NCI-H2107 (cell line): ENCODE measurements around the gene TPBGL.

Experiments
- DNase-seq: peaks from one replicate; lab custom pipeline; 2025; lab: John Stamatoyannopoulos, UW

The TPBGL gene

DNA sequence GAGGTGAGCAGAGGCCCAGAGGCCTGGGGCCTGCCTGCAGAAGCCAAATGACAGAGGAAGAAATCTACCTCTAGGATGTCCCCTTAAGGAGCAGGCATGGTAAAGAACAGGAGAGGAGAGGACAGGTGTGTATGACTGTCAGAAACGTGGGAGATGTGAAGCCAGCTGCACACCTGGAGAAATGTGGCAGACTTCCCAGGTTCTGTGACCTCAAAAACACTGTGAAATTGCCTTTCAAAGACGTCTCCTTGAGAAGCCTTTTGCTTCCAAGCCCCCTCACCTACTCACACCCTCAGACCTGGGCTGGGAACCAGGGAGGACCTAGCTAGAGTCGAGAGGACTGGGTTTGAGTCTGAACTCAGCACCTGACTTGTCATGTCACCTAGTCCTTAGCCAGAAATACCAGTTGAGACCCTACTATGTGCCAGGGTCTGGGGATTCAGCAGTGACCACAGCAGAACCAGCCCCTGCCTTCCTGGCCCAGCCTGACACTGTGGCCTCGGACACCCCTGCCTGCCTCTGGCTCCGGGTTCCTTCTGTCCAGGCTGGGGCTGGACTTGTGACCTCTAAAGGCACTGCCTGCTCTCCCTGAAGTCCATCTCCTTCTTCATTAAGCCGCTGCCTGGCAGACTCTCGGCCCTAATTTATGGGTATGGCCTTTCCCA is 5.6 kb downstream of the TPBGL start:
- DNase-seq, result no peak

DNA sequence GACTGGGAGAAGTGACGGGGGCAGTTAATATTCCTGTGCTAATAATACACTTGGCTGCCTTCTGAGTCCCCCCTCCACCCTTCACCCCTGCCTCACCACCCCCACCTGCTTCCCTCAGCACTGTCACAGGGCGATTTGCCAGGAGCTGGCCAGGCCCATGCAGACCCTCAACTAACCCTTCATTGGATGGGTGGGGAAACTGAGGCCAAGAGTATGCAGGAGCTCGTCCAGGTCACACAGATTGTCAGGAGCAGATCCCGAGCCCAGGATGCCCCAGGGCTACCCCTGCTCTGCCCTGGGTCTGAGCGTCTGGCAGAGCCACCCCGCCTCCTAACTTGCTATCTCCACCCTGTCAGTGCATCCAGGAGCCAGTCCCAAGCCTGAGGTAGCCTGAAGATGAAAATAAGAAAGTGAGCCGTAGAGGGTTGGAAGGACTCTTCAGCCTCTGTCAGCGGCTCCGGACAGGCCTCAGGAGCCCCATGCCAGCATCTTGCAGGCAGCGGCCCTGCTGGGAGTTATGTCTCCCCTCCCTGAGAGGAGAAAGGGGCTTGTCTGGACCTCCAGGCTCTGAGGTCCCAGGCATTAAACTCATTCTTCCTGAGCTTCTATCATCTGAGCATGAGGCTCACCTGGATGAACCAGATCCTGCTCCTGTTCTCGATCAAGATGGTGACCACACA is 6.2 kb downstream of the TPBGL start:
- no peak for DNase-seq

- DNase-seq, result no peak
Observed at GRCh38 chr11:75248924-75249256, 8.3 kb downstream of the TPBGL start.

GRCh38 chr11:75249704-75250103 is 9.1 kb downstream of the TPBGL start:
- DNase-seq, result no peak

DNA sequence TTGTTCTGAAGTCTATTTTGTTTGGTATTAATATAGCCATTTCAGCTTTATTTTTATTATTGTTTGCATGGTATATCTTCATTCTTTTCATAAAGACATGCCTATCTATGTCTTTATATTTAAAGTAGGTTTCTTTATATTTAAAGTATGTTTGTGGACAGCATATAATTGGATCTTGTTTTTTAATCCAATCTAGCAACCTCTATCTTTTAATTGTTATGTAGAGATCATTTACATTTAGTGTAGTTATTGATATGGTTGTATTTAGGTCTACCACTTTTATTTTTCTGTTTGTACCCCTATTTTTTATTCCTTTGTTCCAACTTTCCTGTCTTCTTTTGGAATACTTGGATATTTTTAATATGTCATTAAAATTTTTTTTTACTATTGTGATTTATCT is 13.8 kb downstream of the TPBGL start:
- DNase-seq, result no peak

GRCh38 chr11:75260396-75261170 is 20.0 kb downstream of the TPBGL start:
- no peak for DNase-seq

GRCh38 chr11:75261902-75262361 is 21.4 kb downstream of the TPBGL start:
- no peak for DNase-seq

GRCh38 chr11:75262436-75262835 is 21.9 kb downstream of the TPBGL start:
- DNase-seq, result no peak

- no peak for DNase-seq
Observed at GRCh38 chr11:75262961-75263852, 22.6 kb downstream of the TPBGL start.

- DNase-seq, result no peak
Observed at GRCh38 chr11:75263944-75264349, 23.4 kb downstream of the TPBGL start.

- no peak for DNase-seq
Observed at GRCh38 chr11:75264356-75264755, 23.8 kb downstream of the TPBGL start.

DNA sequence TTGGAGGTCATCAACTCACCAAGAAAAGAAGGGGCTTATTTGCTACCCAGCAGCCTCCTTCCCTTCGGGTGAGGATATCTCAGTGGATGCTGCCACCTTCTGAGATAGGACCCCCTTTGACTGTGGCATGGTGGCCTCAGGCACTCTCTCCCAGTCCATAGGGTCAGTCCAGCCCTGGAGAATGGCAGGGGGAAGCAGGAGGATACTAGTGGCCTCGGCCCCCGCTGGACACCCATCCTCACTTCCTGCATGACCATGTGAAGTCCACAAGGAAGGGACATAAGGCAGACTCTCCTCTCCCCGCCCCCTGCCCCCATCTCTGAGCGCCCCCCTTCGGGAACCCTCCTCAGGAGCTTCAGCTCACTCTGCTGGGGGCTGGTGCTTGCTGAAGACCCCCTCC is 24.4 kb downstream of the TPBGL start:
- DNase-seq, result no peak

DNA sequence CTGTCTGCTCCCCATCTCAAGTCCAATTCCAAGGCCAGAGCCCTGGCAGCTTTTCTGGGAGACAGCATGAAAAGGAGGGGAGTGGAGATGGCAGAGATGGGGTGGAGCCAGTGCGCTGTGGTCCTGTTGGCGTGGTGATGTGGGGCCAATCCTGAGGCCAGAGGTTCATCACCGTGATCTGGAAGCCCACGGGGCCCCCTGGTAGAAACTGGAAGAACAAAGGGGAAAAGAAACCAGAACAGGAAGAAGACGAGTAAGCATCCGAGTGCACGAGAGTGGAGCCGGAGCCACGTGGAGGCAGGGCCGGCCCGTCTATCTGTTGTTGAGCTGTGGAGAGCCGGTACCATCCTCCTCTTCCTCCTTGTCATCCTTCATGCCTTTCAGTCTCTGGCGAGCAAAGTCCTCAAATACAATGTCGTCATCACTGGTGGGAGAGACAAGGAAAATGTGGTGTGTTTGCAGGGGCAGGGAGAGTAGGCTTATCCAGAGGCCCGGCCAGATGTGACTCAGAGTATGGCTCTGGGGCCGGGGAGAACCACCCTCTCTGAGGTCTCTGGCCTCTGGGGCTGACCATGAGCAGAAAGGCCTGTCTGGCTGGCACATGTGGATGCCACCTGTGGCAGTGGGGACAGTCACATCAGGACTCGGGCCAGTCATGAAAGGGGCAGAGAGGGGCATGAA is 25.4 kb downstream of the TPBGL start:
- no peak for DNase-seq

- no peak for DNase-seq
Observed at GRCh38 chr11:75267171-75267970, 26.8 kb downstream of the TPBGL start.

DNA sequence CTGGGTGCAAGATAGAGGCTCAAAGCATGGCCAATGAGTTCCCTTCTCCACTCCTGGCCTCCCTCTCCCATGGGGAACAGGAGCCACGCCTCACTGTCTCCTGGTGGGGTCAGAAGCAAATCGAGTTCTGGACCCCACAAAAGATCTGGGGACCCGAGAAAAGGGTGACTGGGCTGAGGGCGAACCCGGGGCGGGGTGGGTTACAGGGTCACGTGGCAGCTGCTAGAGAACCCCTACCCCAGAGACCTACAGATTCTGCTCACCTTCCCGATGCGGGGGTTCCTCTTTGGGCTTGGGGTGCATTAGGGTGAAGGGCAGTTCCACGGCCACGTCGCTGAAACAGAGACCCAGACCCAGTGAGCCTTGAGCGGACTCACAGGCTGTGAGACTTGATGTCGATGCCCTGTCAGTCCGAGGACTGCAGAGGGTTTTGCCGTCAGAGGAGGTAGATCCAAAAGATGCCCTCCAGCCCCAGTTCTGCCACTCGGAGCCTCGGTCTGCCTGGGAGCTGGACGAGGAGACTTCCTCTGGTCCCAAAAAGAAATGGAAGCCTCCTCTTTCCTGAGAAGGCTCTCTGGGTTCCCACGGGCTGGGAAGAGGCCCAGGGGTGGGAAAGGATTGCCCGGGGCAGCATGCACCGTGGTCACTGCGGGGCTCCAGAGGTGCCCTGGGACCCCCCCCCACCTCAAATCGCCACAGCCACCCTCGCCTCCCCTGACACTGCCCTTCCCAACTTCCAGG is 28.2 kb downstream of the TPBGL start:
- no peak for DNase-seq

DNA sequence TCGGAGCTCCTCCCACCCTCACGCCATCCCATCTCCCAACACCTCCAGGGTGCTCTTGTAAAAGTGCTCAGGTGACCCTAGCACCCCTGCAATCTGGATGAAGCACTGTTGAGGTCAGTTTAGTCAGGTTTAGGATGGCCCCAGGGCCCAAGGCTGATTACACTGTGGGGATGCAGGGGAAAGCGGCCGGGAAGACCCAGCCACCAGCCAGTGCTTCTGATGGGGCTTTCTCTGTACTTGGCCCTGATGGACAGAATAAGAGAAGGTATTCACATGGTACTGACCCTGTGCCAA is 28.7 kb downstream of the TPBGL start:
- no peak for DNase-seq

- no peak for DNase-seq
Observed at GRCh38 chr11:75269896-75270295, 29.3 kb downstream of the TPBGL start.

DNA sequence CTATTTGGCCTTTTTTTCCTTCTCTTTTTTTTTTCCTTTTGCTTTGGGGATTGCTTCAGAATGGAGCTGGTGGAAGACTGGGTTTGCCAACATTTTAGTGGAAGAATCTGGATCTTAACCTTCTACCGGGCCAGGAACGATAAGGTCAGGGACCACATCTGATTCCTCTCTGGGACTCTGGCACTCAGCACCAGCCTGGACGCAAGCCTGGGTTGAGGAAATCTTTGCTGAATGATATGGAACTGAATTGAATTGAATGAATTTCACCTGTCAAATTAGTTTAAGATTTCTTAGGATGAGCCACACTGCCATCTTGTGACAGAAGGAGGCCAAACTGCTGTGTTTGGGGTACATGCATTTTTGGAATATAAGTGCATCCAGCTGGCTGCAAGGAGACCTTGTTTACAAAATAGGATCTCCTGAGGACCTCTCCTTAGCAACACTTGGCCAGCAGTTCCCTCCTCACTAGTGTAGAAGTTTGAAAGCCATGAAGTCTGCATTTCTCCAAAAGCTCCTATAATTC is 30.4 kb downstream of the TPBGL start:
- DNase-seq, result peak; percentile 21

DNA sequence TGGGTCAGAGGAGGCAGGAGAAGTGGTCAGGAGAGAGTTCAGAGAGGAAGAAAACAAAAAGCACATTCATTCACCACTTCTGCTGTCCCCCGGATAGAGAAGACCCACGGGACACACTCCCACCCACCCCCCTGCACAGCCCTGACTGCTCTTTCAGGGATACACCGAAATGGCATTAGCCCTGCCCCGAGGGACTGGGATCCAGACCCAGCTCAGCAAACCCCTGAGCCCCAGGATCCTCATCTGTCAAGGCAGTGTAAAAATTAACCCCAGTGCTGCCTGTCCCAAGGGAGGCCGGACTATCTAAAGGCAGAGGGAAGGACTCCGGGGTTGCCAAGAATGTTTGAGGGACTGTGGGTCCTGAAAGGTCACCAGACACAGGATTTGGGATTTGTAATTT is 31.2 kb downstream of the TPBGL start:
- no peak for DNase-seq

DNA sequence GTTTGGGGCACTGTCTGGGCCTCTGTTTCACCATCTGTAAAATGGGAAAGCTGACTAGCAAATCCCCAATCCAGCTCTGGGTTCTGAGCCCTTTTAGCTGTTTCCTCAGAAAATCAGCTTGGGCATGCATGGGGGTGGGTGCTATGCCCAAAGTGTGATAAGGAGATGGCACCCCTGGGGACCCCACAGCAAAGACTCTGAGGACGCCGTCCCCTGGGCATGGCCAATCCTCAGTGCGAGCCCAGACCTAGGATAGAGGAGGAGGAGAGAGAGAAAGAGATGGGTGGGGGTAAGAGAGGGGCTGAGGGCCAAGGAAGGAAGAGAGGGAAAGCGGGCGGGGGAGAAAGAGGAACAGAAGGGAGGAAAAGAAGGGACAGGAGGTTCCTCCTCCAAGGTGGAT is 31.8 kb downstream of the TPBGL start:
- DNase-seq, result no peak
